HG02970 (cell line): ENCODE results near the gene FXR2.
"Not testable (repeated sequence)": the region's sequence is repeated elsewhere in the genome, so short reads cannot be mapped to it uniquely, and the experiment has no call there.

Experiments used
- ATAC-seq: cut with Tn5 transposase; IDR thresholded peaks from one replicate; pipeline ENCODE4 v1.9.1; 2021; ENCODE audit warnings: mild to moderate bottlenecking, moderate library complexity, moderate number of reproducible peaks; ENCODE audit not compliant: unreplicated experiment, low FRiP score

Gene FXR2

GRCh38 chr17:7629939-7630571, 15.4 kb upstream of the FXR2 start, which contains the start of gene SHBG:
TSS of gene SHBG (plus strand) at chr17:7630135. CDS start at chr17:7630173, 38 bp downstream.
- ATAC-seq, result no peak

DNA sequence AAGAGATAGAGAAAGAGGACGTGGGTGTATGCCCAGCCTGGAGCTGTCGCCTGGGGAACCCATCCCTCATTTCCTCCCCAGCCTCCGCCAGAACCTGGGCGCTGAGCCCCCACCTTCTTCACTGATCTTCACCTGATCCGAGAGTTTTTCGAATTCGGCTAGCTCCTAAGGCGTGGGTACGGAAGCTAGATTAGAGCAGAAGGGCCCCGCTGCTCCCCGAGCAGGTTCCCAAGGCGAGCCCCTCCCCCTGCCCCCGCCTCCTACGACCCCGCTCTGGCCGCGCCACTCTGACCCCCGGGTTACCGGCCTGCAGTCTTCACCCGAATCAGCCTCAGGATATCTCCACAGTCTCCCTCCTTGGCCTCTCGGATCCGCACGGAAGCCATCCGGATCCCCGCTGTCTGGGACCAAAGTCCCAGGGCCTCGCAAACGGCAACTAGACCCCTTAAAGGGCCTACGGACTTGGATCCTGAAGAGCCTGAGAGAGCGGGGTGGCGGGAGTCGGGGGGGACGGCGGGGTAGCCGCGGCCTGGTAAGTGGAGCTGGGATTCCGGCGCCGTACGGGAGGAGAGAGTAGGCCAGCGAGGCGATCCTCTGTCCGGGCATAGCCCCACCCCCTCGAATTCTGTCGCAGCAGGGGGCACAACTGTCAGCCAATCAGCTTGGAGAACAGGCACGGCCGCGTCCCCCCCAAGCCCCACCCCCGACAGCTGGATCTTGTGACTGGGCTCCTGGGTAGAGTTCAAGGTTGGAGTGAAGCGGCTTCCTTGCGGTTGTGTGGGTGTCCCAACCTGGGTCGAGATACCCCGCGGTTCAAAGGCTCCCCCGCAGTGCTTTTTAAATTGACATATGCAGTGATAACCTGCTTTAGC, 12.8 kb upstream of the FXR2 start, which contains the start of gene SAT2:
Gene SAT2, minus strand, starts transcription at position 572 of the 872 bp plus-strand sequence. Its CDS starts 186 bp downstream, at position 386.
- ATAC-seq, result peak; percentile 67

- no peak for ATAC-seq
Measured at GRCh38 chr17:7626956-7627249, 12.2 kb upstream of the FXR2 start.

DNA sequence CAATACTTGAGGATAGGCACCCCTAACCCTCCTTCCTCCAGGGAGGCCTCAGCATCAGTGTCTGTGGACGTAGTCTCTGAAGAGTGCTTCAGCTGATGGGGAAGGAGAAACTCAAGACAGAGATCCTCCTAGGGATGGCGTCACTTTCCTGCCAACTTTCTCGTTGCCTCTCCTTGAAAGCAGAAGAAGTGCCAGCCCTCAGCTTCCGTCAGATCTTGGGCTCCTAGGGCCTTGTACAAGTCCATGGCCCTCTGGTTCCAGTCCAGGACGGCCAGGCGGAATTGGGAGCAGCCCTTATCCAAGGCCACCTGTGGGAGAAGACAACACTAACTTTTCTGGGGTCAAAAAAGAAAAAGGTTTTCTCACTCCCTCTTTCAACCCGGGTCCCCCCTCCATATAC, 11.6 kb upstream of the FXR2 start:
- no peak for ATAC-seq

DNA sequence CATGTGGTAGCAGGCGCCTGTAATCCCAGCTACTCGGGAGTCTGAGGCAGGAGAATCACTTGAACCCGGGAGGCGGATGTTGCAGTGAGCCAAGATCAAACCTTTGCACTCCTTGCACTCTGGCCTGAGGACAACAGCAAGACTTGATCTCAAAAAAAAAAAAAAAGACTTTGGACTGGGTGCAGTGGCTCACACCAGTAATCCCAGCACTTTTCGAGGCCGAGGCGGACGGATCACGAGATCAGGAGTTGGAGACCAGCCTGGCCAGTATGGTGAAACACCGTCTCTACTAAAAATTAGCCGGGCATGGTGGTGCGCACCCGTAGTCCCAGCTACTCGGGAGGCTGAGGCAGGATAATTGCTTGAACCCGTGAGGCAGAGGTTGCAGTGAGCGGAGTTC, 11.1 kb upstream of the FXR2 start:
- not testable (repeated sequence) for ATAC-seq

DNA sequence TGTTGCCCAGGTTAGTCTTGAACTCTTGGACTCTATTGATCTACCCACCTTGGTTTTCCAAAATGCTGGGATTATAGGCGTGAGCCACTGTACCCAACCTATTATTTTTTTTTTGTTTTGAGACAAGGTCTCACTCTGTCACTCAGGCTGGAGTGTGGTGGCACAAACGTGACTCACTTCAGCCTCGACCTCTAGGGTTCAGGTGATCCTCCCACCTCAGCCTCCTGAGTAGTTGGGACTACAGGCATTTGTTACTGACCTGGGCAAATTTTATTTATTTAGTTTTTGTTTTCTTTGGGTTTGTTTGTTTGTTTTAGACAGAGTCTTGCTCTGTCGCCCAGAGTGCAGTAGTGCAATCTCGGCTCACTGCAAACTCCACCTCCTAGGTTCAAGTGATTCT, 9.0 kb upstream of the FXR2 start:
- no peak for ATAC-seq

DNA sequence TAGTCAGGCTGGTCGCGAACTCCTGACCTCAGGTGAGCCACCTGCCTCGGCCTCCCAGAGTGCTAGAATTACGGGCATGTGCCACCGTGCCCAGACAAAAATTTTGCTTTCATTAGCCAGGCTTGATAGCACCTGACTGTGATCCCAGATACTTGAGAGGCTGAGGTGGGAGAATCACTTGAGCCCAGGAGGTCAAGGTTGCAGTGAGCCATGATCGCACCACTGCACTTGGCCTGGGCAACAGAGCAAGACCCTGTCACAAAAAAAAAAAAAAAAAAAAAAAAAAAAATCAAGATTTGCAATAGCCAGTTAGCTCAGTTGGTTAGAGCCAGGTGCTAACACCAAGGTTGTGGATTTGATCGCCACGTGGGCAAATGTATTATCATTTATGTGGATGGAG, 6.1 kb upstream of the FXR2 start:
- no peak for ATAC-seq

GRCh38 chr17:7618608-7619007, 3.9 kb upstream of the FXR2 start:
- no peak for ATAC-seq

GRCh38 chr17:7615265-7615747, 609 bp upstream of the FXR2 start:
- no peak for ATAC-seq

GRCh38 chr17:7613769-7614424, 800 bp downstream of the FXR2 start:
- ATAC-seq, result no peak

DNA sequence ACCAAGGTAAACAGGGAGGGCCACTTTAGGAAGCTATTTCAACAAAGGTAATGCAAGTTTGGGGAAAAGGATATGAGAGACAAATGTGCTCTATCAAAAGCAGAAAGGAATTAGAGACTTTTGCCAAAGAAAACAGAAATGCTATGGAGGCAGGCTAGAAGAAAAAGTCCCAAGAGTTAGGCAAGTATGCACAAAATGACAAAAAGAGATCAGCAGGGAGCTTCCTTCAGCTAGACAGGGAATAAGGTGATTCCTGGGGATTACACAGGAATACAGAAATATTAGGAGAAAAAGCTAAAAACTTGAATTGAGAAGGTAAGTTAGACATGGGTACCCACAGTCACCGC, 2.4 kb downstream of the FXR2 start:
- ATAC-seq, result no peak

- ATAC-seq, result no peak
Measured at GRCh38 chr17:7611635-7612293, 2.9 kb downstream of the FXR2 start.

GRCh38 chr17:7610641-7611040, 4.1 kb downstream of the FXR2 start:
- ATAC-seq, result no peak

DNA sequence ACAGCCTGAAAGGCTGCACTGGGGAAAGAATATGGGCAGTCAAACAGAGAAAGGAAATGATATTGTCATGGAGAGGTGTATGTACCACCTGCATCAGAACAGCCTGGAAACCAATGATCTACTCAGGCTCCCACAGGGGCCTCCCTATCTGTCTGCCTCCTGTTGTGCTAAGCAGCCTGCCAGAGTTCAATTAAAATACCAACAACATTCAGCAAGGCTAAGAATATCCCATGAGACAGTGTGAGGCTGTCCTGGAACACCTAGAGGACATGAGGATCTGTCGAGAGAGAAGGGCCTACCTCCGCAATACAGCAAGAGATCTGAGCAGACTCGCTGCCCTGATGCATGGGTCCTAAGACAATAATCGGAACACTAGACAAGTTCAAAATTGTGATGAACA, 8.4 kb downstream of the FXR2 start:
- no peak for ATAC-seq

DNA sequence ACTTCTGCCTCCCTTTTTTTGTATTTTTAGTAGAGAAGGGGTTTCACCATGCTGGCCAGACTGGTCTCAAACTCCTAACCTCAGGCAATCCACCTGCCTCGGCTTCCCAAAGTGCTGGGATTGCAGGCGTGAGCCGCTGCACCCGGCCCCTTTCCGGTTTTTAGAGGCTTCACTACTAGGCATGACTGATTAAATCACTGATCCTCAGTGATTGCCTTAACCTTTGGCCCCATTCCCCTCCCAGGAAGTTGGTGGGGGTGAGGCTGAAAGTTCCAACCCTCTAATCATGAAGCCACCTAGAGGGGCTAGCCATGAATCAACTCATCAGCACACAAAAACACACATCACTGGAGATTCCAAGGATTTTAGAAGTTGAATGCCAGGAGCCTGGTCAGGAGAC, 17.1 kb downstream of the FXR2 start:
- not testable (repeated sequence) for ATAC-seq

DNA sequence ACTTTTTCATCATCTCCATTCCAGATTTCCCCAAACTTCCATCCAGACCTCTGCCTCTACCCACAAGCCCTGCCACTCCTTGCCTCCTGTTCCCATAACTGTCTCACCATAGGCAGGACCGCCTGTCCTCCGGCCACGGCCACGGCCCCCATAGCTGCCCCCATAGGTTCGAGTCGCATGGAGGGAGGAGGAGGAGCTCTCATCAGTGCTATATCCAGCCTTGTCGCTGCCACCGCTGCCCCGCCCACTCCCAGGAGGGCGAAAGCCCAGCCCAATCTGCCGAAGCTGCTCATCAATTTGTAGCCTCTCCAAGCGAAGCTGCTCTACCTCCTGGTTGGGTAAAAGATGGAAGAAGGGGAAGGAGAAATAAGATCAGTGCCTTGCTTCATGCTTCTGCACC, 21.4 kb downstream of the FXR2 start:
- ATAC-seq, result no peak

GRCh38 chr17:7592422-7593021, 22.2 kb downstream of the FXR2 start:
- ATAC-seq, result no peak

- ATAC-seq, result no peak
Measured at GRCh38 chr17:7591596-7591995, 23.1 kb downstream of the FXR2 start.

DNA sequence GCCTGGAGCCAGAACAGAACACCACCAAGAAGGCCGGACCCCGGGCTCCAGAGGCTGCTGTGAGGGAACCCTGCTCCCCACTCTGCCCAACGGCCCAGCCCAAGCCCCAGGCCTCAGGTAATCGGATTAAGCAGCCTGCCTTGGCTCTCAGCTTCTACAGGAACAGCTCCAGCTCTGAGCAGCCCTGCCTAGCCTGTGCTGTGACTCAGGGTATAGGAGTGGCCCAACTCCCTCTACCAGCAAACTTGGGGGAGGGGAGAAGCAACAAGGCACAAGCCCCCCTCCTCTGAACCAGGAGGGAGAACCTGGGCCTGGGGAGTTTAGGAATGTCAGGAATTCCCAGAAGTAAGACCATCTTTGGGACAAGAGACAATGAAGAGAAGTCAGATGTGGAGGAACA, 24.0 kb downstream of the FXR2 start:
- no peak for ATAC-seq

- no peak for ATAC-seq
Measured at GRCh38 chr17:7589891-7590691, 24.6 kb downstream of the FXR2 start, which contains the start of gene SOX15. TSS of gene SOX15 (minus strand) at chr17:7590094. CDS start at chr17:7589676, 418 bp downstream.
